Liver (tissue), 2 donors: ENCODE measurements around the gene PDE10A.

Source experiments
- TF ChIP-seq, protein P1 (sequence below): IDR thresholded peaks from 2 replicates; pipeline ENCODE4 v1.6.1; 2016; ENCODE audit warnings: antibody characterized with exemption, mild to moderate bottlenecking
- TF ChIP-seq, protein P2 (sequence below): fragments of 150-350 bp; IDR thresholded peaks from 2 replicates; pipeline ENCODE4 v1.5.1; 2017; ENCODE audit warnings: improper control_type of control experiment, low read depth, low read length; ENCODE audit not compliant: missing input control
- donor health status: healthy.

DNA sequence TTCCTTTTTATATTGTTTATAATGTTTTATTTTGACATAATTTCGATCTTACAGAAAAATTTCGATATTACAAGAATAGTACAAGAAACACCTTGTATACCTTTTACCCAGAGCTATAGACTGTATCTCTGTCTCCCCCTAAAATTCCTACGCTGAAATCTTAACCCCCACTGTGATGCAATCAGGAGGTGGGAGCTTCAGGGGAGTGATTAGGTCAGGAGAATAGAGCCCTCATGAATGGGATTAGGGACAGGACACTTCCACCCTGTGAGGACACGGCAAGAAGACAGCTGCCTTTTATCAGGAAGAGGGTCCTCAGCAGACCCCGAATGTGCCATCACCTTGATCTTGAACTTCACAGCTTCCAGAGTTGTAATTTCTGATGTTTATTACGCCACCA, 204.9 kb downstream of the PDE10A start:
- TF ChIP-seq, protein P1, sequence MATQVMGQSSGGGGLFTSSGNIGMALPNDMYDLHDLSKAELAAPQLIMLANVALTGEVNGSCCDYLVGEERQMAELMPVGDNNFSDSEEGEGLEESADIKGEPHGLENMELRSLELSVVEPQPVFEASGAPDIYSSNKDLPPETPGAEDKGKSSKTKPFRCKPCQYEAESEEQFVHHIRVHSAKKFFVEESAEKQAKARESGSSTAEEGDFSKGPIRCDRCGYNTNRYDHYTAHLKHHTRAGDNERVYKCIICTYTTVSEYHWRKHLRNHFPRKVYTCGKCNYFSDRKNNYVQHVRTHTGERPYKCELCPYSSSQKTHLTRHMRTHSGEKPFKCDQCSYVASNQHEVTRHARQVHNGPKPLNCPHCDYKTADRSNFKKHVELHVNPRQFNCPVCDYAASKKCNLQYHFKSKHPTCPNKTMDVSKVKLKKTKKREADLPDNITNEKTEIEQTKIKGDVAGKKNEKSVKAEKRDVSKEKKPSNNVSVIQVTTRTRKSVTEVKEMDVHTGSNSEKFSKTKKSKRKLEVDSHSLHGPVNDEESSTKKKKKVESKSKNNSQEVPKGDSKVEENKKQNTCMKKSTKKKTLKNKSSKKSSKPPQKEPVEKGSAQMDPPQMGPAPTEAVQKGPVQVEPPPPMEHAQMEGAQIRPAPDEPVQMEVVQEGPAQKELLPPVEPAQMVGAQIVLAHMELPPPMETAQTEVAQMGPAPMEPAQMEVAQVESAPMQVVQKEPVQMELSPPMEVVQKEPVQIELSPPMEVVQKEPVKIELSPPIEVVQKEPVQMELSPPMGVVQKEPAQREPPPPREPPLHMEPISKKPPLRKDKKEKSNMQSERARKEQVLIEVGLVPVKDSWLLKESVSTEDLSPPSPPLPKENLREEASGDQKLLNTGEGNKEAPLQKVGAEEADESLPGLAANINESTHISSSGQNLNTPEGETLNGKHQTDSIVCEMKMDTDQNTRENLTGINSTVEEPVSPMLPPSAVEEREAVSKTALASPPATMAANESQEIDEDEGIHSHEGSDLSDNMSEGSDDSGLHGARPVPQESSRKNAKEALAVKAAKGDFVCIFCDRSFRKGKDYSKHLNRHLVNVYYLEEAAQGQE = no peak
- TF ChIP-seq, protein P2, sequence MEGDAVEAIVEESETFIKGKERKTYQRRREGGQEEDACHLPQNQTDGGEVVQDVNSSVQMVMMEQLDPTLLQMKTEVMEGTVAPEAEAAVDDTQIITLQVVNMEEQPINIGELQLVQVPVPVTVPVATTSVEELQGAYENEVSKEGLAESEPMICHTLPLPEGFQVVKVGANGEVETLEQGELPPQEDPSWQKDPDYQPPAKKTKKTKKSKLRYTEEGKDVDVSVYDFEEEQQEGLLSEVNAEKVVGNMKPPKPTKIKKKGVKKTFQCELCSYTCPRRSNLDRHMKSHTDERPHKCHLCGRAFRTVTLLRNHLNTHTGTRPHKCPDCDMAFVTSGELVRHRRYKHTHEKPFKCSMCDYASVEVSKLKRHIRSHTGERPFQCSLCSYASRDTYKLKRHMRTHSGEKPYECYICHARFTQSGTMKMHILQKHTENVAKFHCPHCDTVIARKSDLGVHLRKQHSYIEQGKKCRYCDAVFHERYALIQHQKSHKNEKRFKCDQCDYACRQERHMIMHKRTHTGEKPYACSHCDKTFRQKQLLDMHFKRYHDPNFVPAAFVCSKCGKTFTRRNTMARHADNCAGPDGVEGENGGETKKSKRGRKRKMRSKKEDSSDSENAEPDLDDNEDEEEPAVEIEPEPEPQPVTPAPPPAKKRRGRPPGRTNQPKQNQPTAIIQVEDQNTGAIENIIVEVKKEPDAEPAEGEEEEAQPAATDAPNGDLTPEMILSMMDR = no peak
